Neural cell (in vitro differentiated cells): ENCODE results near the gene XIRP1. TPM values are rescaled to one million over a fixed set of nuclear protein-coding genes. Genes with fewer than 3 reads are reported as not detected.

Source experiments
- H2AFZ ChIP-seq: fragments of 200-600, 300-800 bp; sonication (generic), shearing (Covaris generic); 2 replicates; pipeline ENCODE4 v1.6.0; 2014; ENCODE audit warnings: low read depth, mild to moderate bottlenecking, antibody characterized with exemption, low read length, moderate library complexity
- H3F3A ChIP-seq: fragments of 200-600 bp; shearing (Covaris generic); 2 replicates; pipeline ENCODE4 v1.6.1; 2016; ENCODE audit warnings: mild to moderate bottlenecking, moderate library complexity, mixed read lengths, antibody characterized with exemption, low read length; ENCODE audit not compliant: insufficient read depth, poor library complexity, severe bottlenecking
- H3K27ac ChIP-seq: fragments of 200-600, 300-800 bp; sonication (generic), shearing (Covaris generic); 2 replicates; pipeline ENCODE4 v1.5.1; 2014; ENCODE audit warnings: mild to moderate bottlenecking, low read length, moderate library complexity
- H3K27me3 ChIP-seq: fragments of 300-800, 200-600 bp; sonication (generic), shearing (Covaris generic); 2 replicates; pipeline ENCODE4 v1.6.0; 2014; ENCODE audit warnings: mild to moderate bottlenecking, low read depth, low read length, moderate library complexity; ENCODE audit not compliant: insufficient read depth
- H3K36me3 ChIP-seq: fragments of 300-800, 200-600 bp; sonication (generic), shearing (Covaris generic); 2 replicates; pipeline ENCODE4 v1.5.1; 2014; ENCODE audit warnings: mild to moderate bottlenecking, antibody characterized with exemption, low read length, moderate library complexity; ENCODE audit not compliant: insufficient read depth
- H3K4me2 ChIP-seq: fragments of 300-800, 200-600 bp; sonication (generic), shearing (Covaris generic); 2 replicates; pipeline ENCODE4 v1.6.0; 2014; ENCODE audit warnings: mild to moderate bottlenecking, low read length
- H3K4me3 ChIP-seq: fragments of 300-800, 200-600 bp; sonication (generic), shearing (Covaris generic); 2 replicates; pipeline ENCODE4 v1.5.1; 2014; ENCODE audit warnings: mild to moderate bottlenecking, low read length, moderate library complexity
- H3K79me2 ChIP-seq: fragments of 200-600 bp; shearing (Covaris generic); replicated peaks from 2 replicates; pipeline ENCODE4 v1.6.0; 2014; ENCODE audit warnings: mild to moderate bottlenecking, low read length, moderate library complexity; ENCODE audit not compliant: insufficient read depth
- H3K9ac ChIP-seq: fragments of 300-800, 200-600 bp; sonication (generic), shearing (Covaris generic); 2 replicates; pipeline ENCODE4 v1.6.1; 2016; ENCODE audit warnings: mild to moderate bottlenecking, low read length, mixed read lengths
- H3K9me2 ChIP-seq: fragments of 200-600 bp; shearing (Covaris generic); 2 replicates; pipeline ENCODE4 v1.6.1; 2016; ENCODE audit warnings: mild to moderate bottlenecking, low read length, mixed read lengths; ENCODE audit not compliant: insufficient read depth
- H3K9me3 ChIP-seq: fragments of 200-600, 300-800 bp; sonication (generic), shearing (Covaris generic); 2 replicates; pipeline ENCODE4 v1.6.1; 2016; ENCODE audit warnings: mild to moderate bottlenecking, mixed run types, low read length, moderate library complexity, mixed read lengths
- H4K20me1 ChIP-seq: fragments of 200-600 bp; shearing (Covaris generic); 2 replicates; pipeline ENCODE4 v1.6.1; 2016; ENCODE audit warnings: mild to moderate bottlenecking, mixed run types; ENCODE audit not compliant: insufficient read depth
- CTCF ChIP-seq: fragments of 450-650 bp; IDR thresholded peaks from 2 replicates; pipeline ENCODE4 v1.5.1; 2014; ENCODE audit warnings: antibody characterized with exemption, mild to moderate bottlenecking, moderate library complexity; ENCODE audit not compliant: poor library complexity, severe bottlenecking
- EP300 ChIP-seq: fragments of 450-650 bp; conservative IDR thresholded peaks from 2 replicates; pipeline ENCODE4 v1.6.1; 2014; ENCODE audit warnings: antibody characterized with exemption, mild to moderate bottlenecking, moderate library complexity; ENCODE audit not compliant: poor library complexity, severe bottlenecking
- EZH2 ChIP-seq: fragments of 200-600, 300-800 bp; shearing (Covaris generic), sonication (generic); IDR thresholded peaks from 2 replicates; pipeline ENCODE4 v1.6.1; 2014; ENCODE audit warnings: antibody characterized with exemption, low read length, borderline replicate concordance, mild to moderate bottlenecking; ENCODE audit not compliant: insufficient read depth, poor library complexity, severe bottlenecking
- MXI1 ChIP-seq: fragments of 450-650 bp; conservative IDR thresholded peaks from 2 replicates; pipeline ENCODE4 v1.6.1; 2014; ENCODE audit warnings: antibody characterized with exemption, mild to moderate bottlenecking; ENCODE audit not compliant: poor library complexity, severe bottlenecking
- POLR2AphosphoS5 ChIP-seq: IDR thresholded peaks from 2 replicates; pipeline ENCODE4 v1.6.1; 2012
- RAD21 ChIP-seq: fragments of 450-650 bp; conservative IDR thresholded peaks from 2 replicates; pipeline ENCODE4 v1.6.1; 2014; ENCODE audit warnings: antibody characterized with exemption, mild to moderate bottlenecking, moderate library complexity
- SMC3 ChIP-seq: fragments of 450-650 bp; conservative IDR thresholded peaks from 2 replicates; pipeline ENCODE4 v1.6.1; 2014; ENCODE audit warnings: antibody characterized with exemption, mild to moderate bottlenecking, moderate library complexity; ENCODE audit not compliant: poor library complexity
- TAF1 ChIP-seq: IDR thresholded peaks from 2 replicates; pipeline ENCODE4 v1.6.1; 2012; ENCODE audit warnings: low read depth
- polyA plus RNA-seq: library from polyadenylated mRNA; depleted of rRNA; stranded (reverse); fragments of >200 nt; gene quantifications from 2 replicates; pipeline ENCODE4 v1.2.3, GENCODE V29; 2014
- TF ChIP-seq, protein P1 (sequence below): IDR thresholded peaks from 2 replicates; pipeline ENCODE4 v1.6.1; 2012; ENCODE audit warnings: borderline replicate concordance

The XIRP1 gene
- polyA plus RNA-seq, 1 donor from 2014 or later: not detected

GRCh38 chr3:39177708-39178332 lies 14.6 kb downstream of the XIRP1 start:
- Histone ChIP-seq H3K36me3 (no peaks in the 10 kb centered on the region), H3K4me2 (no peak overlapping the region), H2AFZ (no peak overlapping the region), H3K9ac (no peak overlapping the region), H4K20me1 (no peaks in the 10 kb centered on the region), H3K9me2 (no peaks in the 10 kb centered on the region), H3K79me2 (no peaks in the 10 kb centered on the region), H3F3A (no peaks in the 10 kb centered on the region), H3K27ac (no peak overlapping the region), H3K27me3 (peaks cover 3% of the 10 kb centered on the region), H3K9me3 (no peaks in the 10 kb centered on the region), H3K4me3 (peak overlapping the region; percentile 48)
- TF ChIP-seq POLR2AphosphoS5 (no peak), CTCF (no peak), TAF1 (no peak), EP300 (no peak), SMC3 (no peak), RAD21 (no peak), EZH2 (no peak), MXI1 (no peak)
- TF ChIP-seq, protein P1, sequence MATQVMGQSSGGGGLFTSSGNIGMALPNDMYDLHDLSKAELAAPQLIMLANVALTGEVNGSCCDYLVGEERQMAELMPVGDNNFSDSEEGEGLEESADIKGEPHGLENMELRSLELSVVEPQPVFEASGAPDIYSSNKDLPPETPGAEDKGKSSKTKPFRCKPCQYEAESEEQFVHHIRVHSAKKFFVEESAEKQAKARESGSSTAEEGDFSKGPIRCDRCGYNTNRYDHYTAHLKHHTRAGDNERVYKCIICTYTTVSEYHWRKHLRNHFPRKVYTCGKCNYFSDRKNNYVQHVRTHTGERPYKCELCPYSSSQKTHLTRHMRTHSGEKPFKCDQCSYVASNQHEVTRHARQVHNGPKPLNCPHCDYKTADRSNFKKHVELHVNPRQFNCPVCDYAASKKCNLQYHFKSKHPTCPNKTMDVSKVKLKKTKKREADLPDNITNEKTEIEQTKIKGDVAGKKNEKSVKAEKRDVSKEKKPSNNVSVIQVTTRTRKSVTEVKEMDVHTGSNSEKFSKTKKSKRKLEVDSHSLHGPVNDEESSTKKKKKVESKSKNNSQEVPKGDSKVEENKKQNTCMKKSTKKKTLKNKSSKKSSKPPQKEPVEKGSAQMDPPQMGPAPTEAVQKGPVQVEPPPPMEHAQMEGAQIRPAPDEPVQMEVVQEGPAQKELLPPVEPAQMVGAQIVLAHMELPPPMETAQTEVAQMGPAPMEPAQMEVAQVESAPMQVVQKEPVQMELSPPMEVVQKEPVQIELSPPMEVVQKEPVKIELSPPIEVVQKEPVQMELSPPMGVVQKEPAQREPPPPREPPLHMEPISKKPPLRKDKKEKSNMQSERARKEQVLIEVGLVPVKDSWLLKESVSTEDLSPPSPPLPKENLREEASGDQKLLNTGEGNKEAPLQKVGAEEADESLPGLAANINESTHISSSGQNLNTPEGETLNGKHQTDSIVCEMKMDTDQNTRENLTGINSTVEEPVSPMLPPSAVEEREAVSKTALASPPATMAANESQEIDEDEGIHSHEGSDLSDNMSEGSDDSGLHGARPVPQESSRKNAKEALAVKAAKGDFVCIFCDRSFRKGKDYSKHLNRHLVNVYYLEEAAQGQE: no peak

DNA sequence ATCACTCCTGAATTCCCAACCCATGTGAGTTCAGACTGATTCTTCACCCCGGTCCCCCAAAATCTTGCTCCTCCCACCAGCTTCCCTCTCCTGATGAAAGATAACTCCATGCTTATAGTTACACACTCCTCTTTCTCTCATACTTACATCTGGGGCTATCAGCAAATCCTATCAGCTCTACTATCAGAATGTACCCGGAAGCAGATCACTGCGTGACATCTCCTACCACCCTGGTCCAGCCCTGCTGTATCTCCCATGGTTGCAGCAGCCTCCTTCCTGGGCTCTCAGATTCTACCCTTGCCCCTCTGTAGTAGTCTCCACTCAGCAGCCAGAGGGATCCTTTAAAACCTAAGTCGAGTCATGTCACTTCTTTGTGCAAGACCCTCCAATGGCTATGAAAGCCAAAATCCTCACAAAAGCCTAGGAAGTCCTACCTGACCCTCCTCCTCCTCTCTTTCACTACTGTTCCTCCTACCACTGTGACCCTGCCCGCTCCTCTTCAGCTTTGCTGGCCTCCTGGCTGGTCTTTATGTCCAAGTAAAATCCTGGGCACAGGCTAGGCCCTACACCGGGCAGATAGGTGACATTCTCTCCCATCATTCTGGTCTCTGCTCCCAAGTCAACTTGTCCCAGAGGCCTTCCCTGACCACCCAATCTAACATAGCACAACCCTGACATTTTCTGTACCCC lies 16.2 kb downstream of the XIRP1 start:
- Histone ChIP-seq H3F3A (no peaks in the 10 kb centered on the region), H4K20me1 (no peaks in the 10 kb centered on the region), H3K9ac (no peak overlapping the region), H3K27me3 (peaks cover 3% of the 10 kb centered on the region), H3K36me3 (no peaks in the 10 kb centered on the region), H3K4me3 (no peak overlapping the region), H3K9me3 (no peaks in the 10 kb centered on the region), H3K9me2 (no peaks in the 10 kb centered on the region), H3K27ac (no peak overlapping the region), H3K4me2 (no peak overlapping the region), H3K79me2 (no peaks in the 10 kb centered on the region), H2AFZ (no peak overlapping the region)
- TF ChIP-seq CTCF (no peak), MXI1 (no peak), EZH2 (no peak), RAD21 (no peak), TAF1 (no peak), EP300 (no peak)
- TF ChIP-seq, protein P1: no peak
